Right lobe of liver (tissue), 6 donors: Measurements from ENCODE around the gene INPP5D. TPM values are rescaled to one million over a fixed set of nuclear protein-coding genes. Genes with fewer than 3 reads are reported as not detected.
A peak's percentile ranks its signal among the peaks of the same experiment; 100 is the strongest.
"Not testable (repeated sequence)": the region's sequence is repeated elsewhere in the genome, so short reads cannot be mapped to it uniquely, and the experiment has no call there.

Experiments used
- ATAC-seq, 4 donors: fragments of 200-7000 bp; cut with Tn5 transposase; one replicate each; pipeline ENCODE4 v1.9.1; 2020; ENCODE audit warnings: mild to moderate bottlenecking in 4 of 4, moderate library complexity in 4 of 4
- DNase-seq, 3 donors: peaks; one replicate each; pipeline ENCODE4 v3.0.0-alpha.2; 2020
- H3K27ac ChIP-seq, 3 donors: fragments of 200-600 bp; one replicate each; pipeline ENCODE4 v1.8.0; 2022
- H3K27me3 ChIP-seq, 2 donors: fragments of 200-600 bp; one replicate each; pipeline ENCODE4 v1.8.0; 2022
- H3K36me3 ChIP-seq, 4 donors: fragments of 200-600 bp; sonication (generic) in 1 of 4; one replicate each; pipeline versions ENCODE4 v1.5.1 to v1.8.0; 2017 to 2022; ENCODE audit warnings: control low read depth in 1 of 4
- H3K4me1 ChIP-seq, 4 donors: fragments of 200-600 bp; sonication (generic) in 1 of 4; one replicate each; pipeline versions ENCODE4 v1.5.1 to v1.8.0; 2017 to 2022; ENCODE audit warnings: control low read depth in 1 of 4
- H3K4me3 ChIP-seq, 3 donors: fragments of 200-600 bp; one replicate each; pipeline ENCODE4 v1.8.0; 2022
- H3K9me3 ChIP-seq, 4 donors: fragments of 200-600 bp; sonication (generic) in 1 of 4; one replicate each; pipeline versions ENCODE4 v1.5.1 to v1.8.0; 2017 to 2022; ENCODE audit warnings: control low read depth in 1 of 4
- CTCF ChIP-seq, 4 donors: fragments of 200-600 bp in 3 of 4; fragments of 450-650 bp in 1 of 4; IDR thresholded peaks; one replicate each; pipeline versions ENCODE4 v1.5.1 to v1.8.0; 2016 to 2022; ENCODE audit warnings: antibody characterized with exemption in 4 of 4, mild to moderate bottlenecking in 2 of 4
- POLR2A ChIP-seq: fragments of 450-650 bp; IDR thresholded peaks from one replicate; pipeline ENCODE4 v1.6.1; 2017; ENCODE audit warnings: antibody characterized with exemption, mild to moderate bottlenecking
- WGBS: methylation state at CpG from one replicate; pipeline ENCODE4 v1.1.6; 2018; ENCODE audit warnings: low coverage, low lambda C conversion rate; ENCODE audit not compliant: insufficient coverage; ENCODE audit errors: missing lambda C conversion rate; 5-methylcytosine and 5-hydroxymethylcytosine counted together
- intact Hi-C, 2 donors: fragments of 100-400 bp; cut with DNase I; formaldehyde crosslinking; loops; one replicate each; pipeline versions ENCODE4 v1.11.2 to v1.14.1; 2022
- total RNA-seq, 6 experiments: library from RNA; depleted of rRNA in 2 of 6; stranded (reverse); fragments of >200 nt in 2 of 6; fragmentation: NEBNext Ultra II Directional in 3 of 6; extraction: Animal tissue kit (Norgen Biotek cat#: 25700) in 3 of 6; gene quantifications; one replicate each; pipeline versions ENCODE4 v1.1.0 to v1.2.4, GENCODE V29; 2016 to 2023
- donor health status: DM: no; HTN: yes; CAD: no.
- donor health status: DM: no; HTN: no; CAD: no.
- donor health status: DM: no; HTN: no; CAD: no.
- donor health status: DM: no; HTN: yes; CAD: no.
- donor health status: DM: no; HTN: yes; CAD: no.

The INPP5D gene
- total RNA-seq, 6 experiments from 2014 or later: 3.5 to 8.1 (median 5.5) TPM

DNA sequence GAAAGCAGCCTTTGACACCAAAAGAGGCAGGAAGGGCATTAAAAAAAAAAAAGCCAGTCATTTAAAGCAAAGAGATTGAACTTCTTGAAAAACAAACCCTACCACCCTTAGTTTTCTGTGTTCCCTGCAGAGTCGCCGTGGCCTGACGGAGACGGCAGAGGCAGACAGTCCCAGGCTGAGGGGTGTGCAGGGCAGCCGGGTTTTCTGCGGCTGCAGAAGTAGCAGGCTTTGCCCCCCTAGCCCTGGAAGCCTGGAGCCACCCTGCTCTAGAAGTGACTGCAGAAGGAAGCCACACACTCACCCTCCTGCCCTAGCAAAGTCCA lies 2.8 kb downstream of the INPP5D start:
- Histone ChIP-seq H3K4me3 (no peak overlapping the region), H3K4me1 (no peaks in the 10 kb centered on the region)

GRCh38 chr2:233063269-233063975 lies 3.3 kb downstream of the INPP5D start:
- TF ChIP-seq CTCF (IDR thresholded peaks at IDR 0.05): no peak
- TF ChIP-seq POLR2A: no peak
- Histone ChIP-seq H3K4me1 (no peaks in the 10 kb centered on the region), H3K27me3 (no peaks in the 10 kb centered on the region), H3K4me3 (no peak overlapping the region), H3K9me3 (no peaks in the 10 kb centered on the region), H3K27ac (no peak overlapping the region), H3K36me3 (no peaks in the 10 kb centered on the region)
- intact Hi-C loops: no loop called here
- DNase-seq (peak in 2 of 3 donors; percentile 44 to 52), ATAC-seq (no peak)
- WGBS: 58% methylated on average over 4 of the region's 13 CpGs

More for the DNA sequence above, 2.8 kb downstream of the INPP5D start:
- no peaks in the 10 kb centered on the region for H3K36me3 ChIP-seq
- H3K27me3 ChIP-seq: no peaks in the 10 kb centered on the region
- ATAC-seq: no peak
- intact Hi-C loops: no loop called here
- H3K9me3 ChIP-seq: no peaks in the 10 kb centered on the region
- 42% methylated on average over 2 of the region's 6 CpGs for WGBS
- no peak for TF ChIP-seq CTCF (IDR thresholded peaks at IDR 0.05)
- TF ChIP-seq POLR2A: no peak
- peak overlapping the region in 1 of 3 donors; percentile 57 for H3K27ac ChIP-seq
- DNase-seq: peak in 1 of 3 donors; percentile 42

DNA sequence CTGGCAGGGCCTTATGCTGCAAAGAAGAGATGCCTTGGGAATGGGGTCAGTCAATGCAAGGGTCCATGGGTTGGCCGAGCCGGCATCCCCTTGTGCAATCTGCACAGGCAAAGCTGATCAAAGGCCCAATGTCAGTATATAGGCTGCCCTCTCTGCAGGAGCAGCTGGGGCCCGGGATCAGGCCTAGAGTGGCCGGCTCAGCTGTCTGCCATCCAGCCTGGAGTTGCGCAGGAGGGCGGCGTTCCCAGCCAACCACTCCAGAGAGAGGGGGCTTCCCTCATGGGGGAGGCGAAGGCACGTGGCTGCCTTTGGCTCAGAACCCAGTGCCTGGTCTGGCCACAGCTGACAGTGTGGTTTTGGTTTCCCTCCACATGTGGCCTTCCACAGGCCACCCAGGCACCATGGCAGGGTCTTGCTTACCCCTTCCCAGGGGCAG lies 3.9 kb downstream of the INPP5D start:
- DNase-seq: peak in 2 of 3 donors; percentile 41 to 55
- Histone ChIP-seq H3K36me3 (no peaks in the 10 kb centered on the region), H3K4me3 (no peak overlapping the region), H3K27ac (no peak overlapping the region), H3K4me1 (no peaks in the 10 kb centered on the region), H3K27me3 (no peaks in the 10 kb centered on the region), H3K9me3 (no peaks in the 10 kb centered on the region)
- 80% methylated on average over 1 of the region's 9 CpGs for WGBS
- intact Hi-C loops: no loop called here
- ATAC-seq: no peak
- TF ChIP-seq CTCF (IDR thresholded peaks at IDR 0.05): no peak
- no peak for TF ChIP-seq POLR2A

DNA sequence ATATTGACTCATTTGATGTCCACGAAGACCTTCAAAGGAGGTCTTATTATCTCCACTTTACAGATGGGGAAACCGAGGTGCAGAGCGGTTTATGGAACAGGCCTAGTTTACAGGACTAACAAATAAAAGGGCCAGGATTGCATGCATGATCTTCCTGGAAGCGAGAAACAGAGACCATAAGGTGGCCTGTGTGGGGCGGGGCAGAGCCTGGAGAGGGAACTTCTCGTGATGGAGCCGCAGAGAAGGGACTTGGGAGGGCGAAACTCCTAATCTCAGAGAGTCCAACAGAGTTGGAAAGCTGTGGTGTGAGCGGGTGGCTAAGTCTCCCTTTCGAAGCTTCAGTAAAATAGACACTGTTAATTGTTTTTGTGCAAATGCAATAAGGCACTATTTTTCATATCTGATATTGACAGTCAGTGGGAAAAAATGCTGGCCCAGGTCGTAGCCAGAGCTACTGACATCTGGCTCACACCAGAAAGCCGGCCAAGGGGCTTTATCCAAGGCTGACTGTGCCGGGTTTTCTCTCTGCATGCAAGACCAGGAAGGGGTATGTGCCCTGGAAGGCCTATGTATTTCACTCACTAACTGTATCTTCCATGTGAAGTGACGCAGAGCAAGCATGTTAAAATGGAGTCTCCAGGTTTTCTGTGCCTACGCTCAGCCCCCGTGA lies 4.5 kb downstream of the INPP5D start:
- no peaks in the 10 kb centered on the region for H3K36me3 ChIP-seq
- intact Hi-C loops: no loop called here
- no peaks in the 10 kb centered on the region for H3K9me3 ChIP-seq
- no peak overlapping the region for H3K27ac ChIP-seq
- H3K4me1 ChIP-seq: no peaks in the 10 kb centered on the region
- peak in 2 of 3 donors; percentile 28 to 39 for DNase-seq
- TF ChIP-seq CTCF (IDR thresholded peaks at IDR 0.05) (no peak), POLR2A (no peak)
- no peak for ATAC-seq
- WGBS: 69% methylated on average over 11 of the region's 16 CpGs
- no peaks in the 10 kb centered on the region for H3K27me3 ChIP-seq
- no peak overlapping the region for H3K4me3 ChIP-seq

DNA sequence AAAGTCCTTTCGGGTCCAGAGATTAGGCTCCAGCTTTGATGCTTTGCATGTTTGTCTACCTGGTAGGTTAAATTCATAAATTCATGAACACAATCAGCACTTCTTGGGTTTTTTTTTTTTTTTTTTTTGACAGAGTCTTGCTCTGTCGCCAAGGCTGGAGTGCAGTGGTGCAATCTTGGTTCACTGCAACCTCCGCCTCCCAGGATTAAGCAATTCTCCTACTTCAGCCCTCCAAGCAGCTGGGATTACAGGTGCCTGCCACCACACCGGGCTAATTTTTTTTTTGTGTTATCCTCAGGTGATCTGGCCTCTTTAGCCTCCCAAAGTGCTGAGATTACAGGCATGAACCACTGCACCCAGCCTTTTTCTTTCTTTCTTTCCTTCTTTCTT lies 5.1 kb downstream of the INPP5D start:
- H3K4me3 ChIP-seq, H3K36me3 ChIP-seq, H3K27me3 ChIP-seq, intact Hi-C loops, H3K4me1 ChIP-seq, ATAC-seq, H3K9me3 ChIP-seq, H3K27ac ChIP-seq: not testable (repeated sequence)
- 55% methylated on average over 4 of the region's 4 CpGs for WGBS
- DNase-seq: peak in 2 of 3 donors; percentile 7 to 22
